OCI-LY3 (cell line): ENCODE data around the gene FCRL1.

Experiments
- H2AFZ ChIP-seq: fragments of 200-600, 300-600 bp; shearing (Covaris generic); 2 replicates; pipeline ENCODE4 v1.6.0; 2014; ENCODE audit warnings: antibody characterized with exemption, low read depth, low read length
- H3K27ac ChIP-seq: fragments of 200-600, 300-600 bp; sonication (generic); 2 replicates; pipeline ENCODE4 v1.5.1; 2014; ENCODE audit warnings: mild to moderate bottlenecking, low read length, moderate library complexity, mixed read lengths
- H3K27me3 ChIP-seq: fragments of 200-600, 300-600 bp; sonication (generic); 2 replicates; pipeline ENCODE4 v1.6.1; 2014; ENCODE audit warnings: low read depth, low read length, mixed read lengths
- H3K36me3 ChIP-seq: fragments of 200-600, 300-600 bp; sonication (generic); replicated peaks from 2 replicates; pipeline ENCODE3; 2014; ENCODE audit warnings: low read depth, low read length, mixed read lengths
- H3K4me1 ChIP-seq: fragments of 300-600, 200-600 bp; sonication (generic); 2 replicates; pipeline ENCODE4 v1.6.1; 2014; ENCODE audit warnings: low read length, mixed read lengths
- H3K4me2 ChIP-seq: fragments of 200-600, 300-600 bp; sonication (generic); 2 replicates; pipeline ENCODE4 v1.6.1; 2014; ENCODE audit warnings: low read length, mixed read lengths
- H3K4me3 ChIP-seq: fragments of 300-600, 200-600 bp; sonication (generic); 2 replicates; pipeline ENCODE4 v1.5.1; 2014; ENCODE audit warnings: antibody characterized with exemption, mild to moderate bottlenecking, low read length, moderate library complexity
- H3K79me2 ChIP-seq: fragments of 300-600, 200-600 bp; shearing (Covaris generic); 2 replicates; pipeline ENCODE4 v1.6.1; 2014; ENCODE audit warnings: mild to moderate bottlenecking, low read length, mixed read lengths
- H3K9ac ChIP-seq: fragments of 300-600, 200-600 bp; shearing (Covaris generic); 2 replicates; pipeline ENCODE4 v1.6.0; 2014; ENCODE audit warnings: mild to moderate bottlenecking, low read length, moderate library complexity
- H3K9me3 ChIP-seq: fragments of 200-600, 300-600 bp; shearing (Covaris generic); 2 replicates; pipeline ENCODE4 v1.6.1; 2014; ENCODE audit warnings: low read length, mixed read lengths; ENCODE audit not compliant: insufficient read depth
- H4K20me1 ChIP-seq: fragments of 200-600, 300-600 bp; sonication (generic); 2 replicates; pipeline ENCODE4 v1.6.1; 2016; ENCODE audit warnings: low read length, mixed read lengths; ENCODE audit not compliant: insufficient read depth
- EZH2phosphoT487 ChIP-seq: fragments of 200-600 bp; shearing (Covaris generic); IDR thresholded peaks from 2 replicates; pipeline ENCODE4 v1.6.1; 2018; ENCODE audit warnings: antibody characterized with exemption, mixed run types, low read depth
- TF ChIP-seq, protein P1 (sequence below): fragments of 200-600, 300-600 bp; sonication (generic); IDR thresholded peaks from 2 replicates; pipeline ENCODE4 v1.5.1; 2014; ENCODE audit warnings: antibody characterized with exemption, low read length, low read depth

Gene FCRL1

DNA sequence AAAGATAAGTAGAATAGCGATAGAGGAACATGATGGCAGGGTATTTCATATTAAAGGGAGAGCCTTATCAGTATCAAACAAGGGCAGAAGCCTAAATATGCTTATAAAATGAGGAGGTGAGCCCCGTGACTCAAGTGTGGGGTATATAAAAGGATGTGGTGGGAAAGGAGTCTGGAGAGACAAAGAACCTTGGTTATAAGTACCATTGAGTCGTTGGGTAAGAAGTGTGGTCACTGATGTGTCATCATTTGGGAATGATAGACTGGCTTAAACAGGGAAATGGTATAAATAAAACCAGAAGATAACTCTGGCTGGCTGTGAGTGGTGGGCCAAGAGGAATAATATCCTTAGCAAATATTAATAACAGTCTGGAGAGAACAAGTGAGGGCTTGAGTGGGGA lies 32.6 kb upstream of the FCRL1 start:
- Histone ChIP-seq H3K4me1 (peaks cover 33% of the 10 kb centered on the region), H3K9ac (no peak overlapping the region), H3K9me3 (no peaks in the 10 kb centered on the region), H2AFZ (no peak overlapping the region), H3K4me2 (no peak overlapping the region), H3K27ac (no peak overlapping the region), H3K4me3 (no peak overlapping the region), H3K36me3 (no peaks in the 10 kb centered on the region), H3K27me3 (no peaks in the 10 kb centered on the region), H3K79me2 (no peaks in the 10 kb centered on the region), H4K20me1 (no peaks in the 10 kb centered on the region)
- TF ChIP-seq, protein P1, sequence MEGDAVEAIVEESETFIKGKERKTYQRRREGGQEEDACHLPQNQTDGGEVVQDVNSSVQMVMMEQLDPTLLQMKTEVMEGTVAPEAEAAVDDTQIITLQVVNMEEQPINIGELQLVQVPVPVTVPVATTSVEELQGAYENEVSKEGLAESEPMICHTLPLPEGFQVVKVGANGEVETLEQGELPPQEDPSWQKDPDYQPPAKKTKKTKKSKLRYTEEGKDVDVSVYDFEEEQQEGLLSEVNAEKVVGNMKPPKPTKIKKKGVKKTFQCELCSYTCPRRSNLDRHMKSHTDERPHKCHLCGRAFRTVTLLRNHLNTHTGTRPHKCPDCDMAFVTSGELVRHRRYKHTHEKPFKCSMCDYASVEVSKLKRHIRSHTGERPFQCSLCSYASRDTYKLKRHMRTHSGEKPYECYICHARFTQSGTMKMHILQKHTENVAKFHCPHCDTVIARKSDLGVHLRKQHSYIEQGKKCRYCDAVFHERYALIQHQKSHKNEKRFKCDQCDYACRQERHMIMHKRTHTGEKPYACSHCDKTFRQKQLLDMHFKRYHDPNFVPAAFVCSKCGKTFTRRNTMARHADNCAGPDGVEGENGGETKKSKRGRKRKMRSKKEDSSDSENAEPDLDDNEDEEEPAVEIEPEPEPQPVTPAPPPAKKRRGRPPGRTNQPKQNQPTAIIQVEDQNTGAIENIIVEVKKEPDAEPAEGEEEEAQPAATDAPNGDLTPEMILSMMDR: no peak
- TF ChIP-seq EZH2phosphoT487: no peak

DNA sequence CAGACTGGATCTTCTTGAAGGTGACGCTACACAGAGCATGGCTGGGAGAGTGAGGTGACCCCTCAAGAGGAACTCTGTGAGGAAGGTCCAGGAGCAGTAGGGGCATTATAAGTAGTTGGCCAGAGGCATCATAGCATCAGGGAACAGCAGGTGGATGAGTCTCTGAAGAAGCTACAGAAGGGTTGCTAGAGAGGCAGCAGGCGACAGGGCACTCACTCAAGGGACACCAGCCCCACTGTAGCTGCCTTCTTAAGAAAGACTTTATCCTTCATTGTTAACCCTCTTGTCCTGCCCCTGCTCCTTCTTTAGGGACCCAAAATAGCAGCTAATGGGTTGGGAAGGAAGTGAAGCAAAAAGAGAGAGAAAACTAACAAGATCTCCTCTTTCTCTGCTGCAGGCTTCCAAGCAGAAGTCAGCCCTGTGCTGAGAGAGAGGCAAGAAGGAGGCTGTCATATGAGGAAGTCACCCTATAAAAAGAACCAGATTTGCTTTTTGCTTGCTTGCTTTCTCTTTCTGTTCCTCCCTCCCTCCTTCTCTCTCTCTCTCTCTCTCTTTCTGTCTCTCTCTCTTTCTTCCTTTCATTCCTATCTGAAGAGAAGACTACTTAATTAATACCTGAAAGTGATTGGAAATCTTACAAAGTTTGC lies 29.4 kb upstream of the FCRL1 start:
- Histone ChIP-seq H3K4me1 (peaks cover 23% of the 10 kb centered on the region), H3K4me2 (peak overlapping the region; percentile 60), H3K9ac (peak overlapping the region; percentile 22; the same call in 1 of the 2 replicates)

DNA sequence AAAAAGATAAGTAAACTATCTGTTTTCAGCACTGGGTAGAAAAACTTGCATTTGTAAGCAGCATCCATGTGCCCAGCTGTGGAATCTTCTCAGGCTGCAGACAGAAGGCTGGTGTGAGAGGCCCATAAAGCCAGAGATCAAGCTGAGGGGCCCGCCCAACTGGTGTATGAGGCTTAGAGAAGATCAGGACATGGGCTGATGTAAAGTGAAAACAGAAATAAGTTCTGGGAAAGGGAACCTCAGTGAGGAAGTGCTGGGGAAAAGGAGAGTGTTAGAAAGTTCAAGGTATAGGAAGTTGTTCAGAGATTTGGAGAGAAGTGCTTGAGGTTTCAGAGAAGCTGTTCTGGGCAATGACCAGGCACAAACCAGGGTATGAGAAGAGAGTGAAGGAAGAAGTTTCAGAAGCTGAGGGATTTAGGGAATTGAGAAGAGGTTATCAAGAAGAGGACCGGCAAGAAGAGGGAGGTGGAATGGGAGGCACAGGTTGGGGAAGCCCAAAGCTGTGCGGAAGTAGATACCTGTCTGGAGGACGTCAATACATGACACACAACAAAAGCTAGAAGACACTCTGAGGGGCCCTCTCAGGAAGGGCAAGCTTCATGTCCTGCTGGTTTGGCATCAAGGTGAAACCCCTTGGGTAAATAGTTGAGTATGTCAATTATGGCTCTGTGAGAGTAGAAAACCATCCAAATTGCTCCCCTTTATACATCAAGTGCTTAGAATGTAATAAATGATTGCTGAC lies 24.3 kb upstream of the FCRL1 start:
- no peak overlapping the region for H2AFZ ChIP-seq
- peak overlapping the region; percentile 29 for H3K4me2 ChIP-seq
- H3K4me1 ChIP-seq: peaks cover 34% of the 10 kb centered on the region
- no peak overlapping the region for H3K9ac ChIP-seq
- H3K9me3 ChIP-seq: no peaks in the 10 kb centered on the region
- H3K4me3 ChIP-seq: no peak overlapping the region
- TF ChIP-seq EZH2phosphoT487: no peak
- TF ChIP-seq, protein P1: no peak
- no peaks in the 10 kb centered on the region for H3K79me2 ChIP-seq
- 0 out of 2 replicates have a peak, but pooled peaks cover 6% of the 10 kb centered on the region for H3K27me3 ChIP-seq
- no peak overlapping the region for H3K27ac ChIP-seq
- no peaks in the 10 kb centered on the region for H3K36me3 ChIP-seq
- H4K20me1 ChIP-seq: no peaks in the 10 kb centered on the region

More for the DNA sequence above, 29.4 kb upstream of the FCRL1 start:
- H3K27ac ChIP-seq: peak overlapping the region; percentile 33
- peak overlapping the region; percentile 22; the same call in 1 of the 2 replicates for H3K4me3 ChIP-seq
- H3K27me3 ChIP-seq: 0 out of 2 replicates have a peak, but pooled peaks cover 2% of the 10 kb centered on the region
- H3K9me3 ChIP-seq: no peaks in the 10 kb centered on the region
- peak overlapping the region; percentile 50; the same call in 1 of the 2 replicates for H2AFZ ChIP-seq
- no peaks in the 10 kb centered on the region for H3K36me3 ChIP-seq
- TF ChIP-seq EZH2phosphoT487: no peak
- TF ChIP-seq, protein P1: no peak
- no peaks in the 10 kb centered on the region for H3K79me2 ChIP-seq
- H4K20me1 ChIP-seq: no peaks in the 10 kb centered on the region

DNA sequence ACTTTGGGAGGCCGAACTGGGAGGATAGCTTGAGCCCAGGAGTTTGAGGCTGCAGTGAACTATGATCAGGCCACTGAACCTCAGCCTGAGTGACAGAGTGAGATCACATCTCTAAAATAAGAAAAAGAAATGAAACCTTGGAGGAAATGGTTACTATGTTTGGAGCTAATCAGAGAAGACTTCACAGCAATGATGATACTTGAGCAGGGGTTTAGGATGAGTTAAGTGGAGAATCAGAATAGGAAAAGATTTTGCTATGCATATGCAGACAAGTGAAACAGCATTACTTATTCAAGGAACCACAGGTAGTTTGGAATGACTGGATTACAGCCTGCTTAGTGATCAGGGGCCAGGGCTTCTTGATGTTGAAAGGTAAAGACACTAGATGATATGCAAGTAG lies 23.0 kb upstream of the FCRL1 start:
- TF ChIP-seq EZH2phosphoT487: no peak
- TF ChIP-seq, protein P1: no peak
- H3K9ac ChIP-seq: no peak overlapping the region
- H4K20me1 ChIP-seq: no peaks in the 10 kb centered on the region
- H3K27ac ChIP-seq: no peak overlapping the region
- 0 out of 2 replicates have a peak, but pooled peaks cover 6% of the 10 kb centered on the region for H3K27me3 ChIP-seq
- H3K79me2 ChIP-seq: no peaks in the 10 kb centered on the region
- H3K4me3 ChIP-seq: no peak overlapping the region
- H3K36me3 ChIP-seq: no peaks in the 10 kb centered on the region
- no peaks in the 10 kb centered on the region for H3K9me3 ChIP-seq
- H3K4me2 ChIP-seq: peak overlapping the region; percentile 29; the same call in 1 of the 2 replicates
- peaks cover 29% of the 10 kb centered on the region for H3K4me1 ChIP-seq
- no peak overlapping the region for H2AFZ ChIP-seq
